ENCODE results near the gene QRFP. TPM values are rescaled to one million over a fixed set of nuclear protein-coding genes. Genes with fewer than 3 reads are reported as not detected.

The QRFP gene
- total RNA-seq, 1 experiment from 2014 or later: not detected

DNA sequence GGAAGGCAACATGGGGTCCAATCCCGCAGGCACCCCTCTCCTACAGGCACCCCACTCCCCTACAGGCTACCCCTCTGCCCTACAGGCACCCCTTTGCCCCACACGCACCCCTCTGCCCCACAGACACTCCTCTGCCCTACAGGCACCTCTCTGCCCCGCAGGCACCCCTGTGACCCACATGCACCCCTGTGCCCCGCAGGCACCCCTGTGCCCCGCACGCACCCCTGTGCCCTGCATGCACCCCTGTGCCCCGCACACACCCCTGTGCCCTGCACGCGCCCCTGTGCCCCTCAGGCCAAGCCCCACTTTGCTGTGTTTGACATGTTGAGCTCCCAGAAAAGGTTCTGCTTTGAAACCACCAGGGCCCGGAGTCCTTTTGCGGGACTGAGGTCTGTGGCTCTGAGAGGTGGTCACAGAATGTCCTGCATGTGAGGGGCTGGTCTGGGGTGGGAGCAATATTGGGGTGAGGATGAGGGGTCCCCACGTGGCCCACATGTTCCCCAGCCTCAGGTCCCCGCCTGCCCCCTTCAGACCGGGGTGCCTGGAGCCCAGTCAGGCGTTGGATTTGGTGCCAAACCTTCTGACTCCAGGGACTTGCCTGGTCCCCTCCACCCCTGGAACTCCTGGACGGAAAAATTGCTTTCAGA is 616 bp upstream of the QRFP start:
- DNase-seq (ENCODE audit: unreplicated experiment): no peak
- Mint-ChIP-seq H3K4me3 (ENCODE audit: unreplicated experiment) (no peak overlapping the region), H3K4me1 (ENCODE audit: insufficient read depth, unreplicated experiment) (no peaks in the 10 kb centered on the region), H3K27me3 (ENCODE audit: insufficient read depth, unreplicated experiment) (peaks cover 12% of the 10 kb centered on the region), H3K27ac (ENCODE audit: low read depth, unreplicated experiment) (no peak overlapping the region), H3K36me3 (ENCODE audit: insufficient read depth, unreplicated experiment) (peaks cover 20% of the 10 kb centered on the region), H3K9me3 (ENCODE audit: unreplicated experiment) (no peaks in the 10 kb centered on the region)
- CTCF ChIA-PET: interaction anchor here (0.7 kb wide), 2 partner anchors 149 to 285 kb away, joined by 3 to 5 read pairs; no protein-coding TSS in a partner anchor
- intact Hi-C loops (cut with micrococcal nuclease): no loop called here
- TF ChIP-seq, protein P1, sequence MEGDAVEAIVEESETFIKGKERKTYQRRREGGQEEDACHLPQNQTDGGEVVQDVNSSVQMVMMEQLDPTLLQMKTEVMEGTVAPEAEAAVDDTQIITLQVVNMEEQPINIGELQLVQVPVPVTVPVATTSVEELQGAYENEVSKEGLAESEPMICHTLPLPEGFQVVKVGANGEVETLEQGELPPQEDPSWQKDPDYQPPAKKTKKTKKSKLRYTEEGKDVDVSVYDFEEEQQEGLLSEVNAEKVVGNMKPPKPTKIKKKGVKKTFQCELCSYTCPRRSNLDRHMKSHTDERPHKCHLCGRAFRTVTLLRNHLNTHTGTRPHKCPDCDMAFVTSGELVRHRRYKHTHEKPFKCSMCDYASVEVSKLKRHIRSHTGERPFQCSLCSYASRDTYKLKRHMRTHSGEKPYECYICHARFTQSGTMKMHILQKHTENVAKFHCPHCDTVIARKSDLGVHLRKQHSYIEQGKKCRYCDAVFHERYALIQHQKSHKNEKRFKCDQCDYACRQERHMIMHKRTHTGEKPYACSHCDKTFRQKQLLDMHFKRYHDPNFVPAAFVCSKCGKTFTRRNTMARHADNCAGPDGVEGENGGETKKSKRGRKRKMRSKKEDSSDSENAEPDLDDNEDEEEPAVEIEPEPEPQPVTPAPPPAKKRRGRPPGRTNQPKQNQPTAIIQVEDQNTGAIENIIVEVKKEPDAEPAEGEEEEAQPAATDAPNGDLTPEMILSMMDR (IDR thresholded peaks at IDR 0.05; ENCODE audit: unreplicated experiment): no peak
- BruUV-seq (replicated peaks): no TSS peak
- POLR2A ChIA-PET: interaction anchor here (0.6 kb wide), 1 partner anchor 31 kb away, joined by 3 read pairs; no protein-coding TSS in a partner anchor

DNA sequence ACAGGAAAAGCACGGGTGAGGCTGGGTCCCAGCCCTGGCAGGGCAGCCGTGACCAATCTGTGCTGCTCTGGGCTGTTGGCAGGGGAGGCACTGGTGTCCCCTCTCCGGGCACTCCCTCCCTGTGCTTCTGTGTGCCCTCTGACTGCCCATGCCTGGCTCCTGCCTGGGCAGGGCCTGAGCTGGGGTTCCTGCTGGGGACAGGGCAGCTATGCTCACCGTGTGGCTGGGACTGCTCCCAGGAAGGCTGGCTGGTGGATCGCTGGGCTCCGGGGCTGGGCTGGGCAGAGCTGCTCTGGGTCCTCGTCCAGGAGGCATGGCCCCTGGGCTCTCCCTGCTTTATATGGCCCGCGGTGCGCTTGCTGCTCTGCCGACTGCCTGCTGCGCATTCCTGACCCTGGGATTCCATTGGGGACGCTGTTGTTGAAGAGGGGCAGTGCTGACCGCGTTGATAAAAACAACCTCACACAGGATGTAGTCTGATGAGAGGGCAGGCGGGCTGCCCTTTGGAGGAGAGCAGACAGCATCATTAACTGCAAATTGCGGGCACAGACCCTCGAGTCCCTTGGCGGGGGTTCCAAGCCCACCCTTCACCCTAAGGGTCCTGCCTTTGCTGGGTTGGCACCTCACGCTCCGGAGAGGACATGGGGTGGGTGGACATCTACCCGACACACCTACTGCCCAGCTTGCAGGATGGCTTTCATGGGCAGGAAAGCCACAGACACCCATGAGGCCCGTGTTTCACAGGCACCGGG is 955 bp downstream of the QRFP start:
- DNase-seq (ENCODE audit: unreplicated experiment): peak; percentile 3
- BruUV-seq (replicated peaks): no TSS peak
- Mint-ChIP-seq H3K36me3 (ENCODE audit: insufficient read depth, unreplicated experiment) (peaks cover 24% of the 10 kb centered on the region), H3K4me3 (ENCODE audit: unreplicated experiment) (no peak overlapping the region), H3K27ac (ENCODE audit: low read depth, unreplicated experiment) (peak overlapping the region; percentile 29), H3K9me3 (ENCODE audit: unreplicated experiment) (no peaks in the 10 kb centered on the region), H3K27me3 (ENCODE audit: insufficient read depth, unreplicated experiment) (peaks cover 7% of the 10 kb centered on the region), H3K4me1 (ENCODE audit: insufficient read depth, unreplicated experiment) (no peaks in the 10 kb centered on the region)
- ChIA-PET POLR2A (interaction anchor here (0.6 kb wide), 1 partner anchor 56 kb away, joined by 3 read pairs; no protein-coding TSS in a partner anchor), CTCF (interaction anchor here (0.5 to 2.2 kb wide), 3 partner anchors 151 to 184 kb away, joined by 3 to 7 read pairs (median 3); no protein-coding TSS in a partner anchor)
- TF ChIP-seq, protein P1 (IDR thresholded peaks at IDR 0.05; ENCODE audit: unreplicated experiment): no peak
- intact Hi-C loops (cut with micrococcal nuclease): loop anchor here (1.0 kb wide), 1 partner anchor 46 kb away; no protein-coding TSS in a partner anchor

DNA sequence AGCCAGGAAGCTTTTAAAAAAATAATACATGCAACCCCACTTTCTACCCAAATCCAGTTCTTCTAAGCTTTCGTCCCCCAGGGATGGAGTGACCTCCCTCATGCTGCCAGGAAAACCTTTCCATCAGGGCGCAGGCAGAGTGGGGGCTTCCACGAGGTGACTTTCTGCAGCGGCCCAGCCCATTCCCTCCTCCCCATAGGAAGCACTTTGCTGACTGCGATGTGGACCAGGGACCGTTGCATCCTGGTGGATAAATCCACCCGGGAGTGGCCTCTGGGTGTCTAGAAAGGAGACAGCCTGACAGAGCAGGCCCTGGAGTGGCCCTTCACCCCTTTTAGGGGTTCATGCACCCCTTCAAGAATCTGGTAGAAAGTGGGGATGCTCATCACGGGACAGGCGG is 1.6 kb downstream of the QRFP start:
- TF ChIP-seq, protein P1 (IDR thresholded peaks at IDR 0.05; ENCODE audit: unreplicated experiment): no peak
- POLR2A ChIA-PET: interaction anchor here (0.6 to 0.7 kb wide), 3 partner anchors 33 to 56 kb away, joined by 3 read pairs; no protein-coding TSS in a partner anchor
- intact Hi-C loops (cut with micrococcal nuclease): no loop called here
- CTCF ChIA-PET: interaction anchor here (0.6 to 2.2 kb wide), 4 partner anchors 29 to 159 kb away, joined by 3 to 7 read pairs (median 4); no protein-coding TSS in a partner anchor
- no peak for DNase-seq (ENCODE audit: unreplicated experiment)
- H3K27me3 Mint-ChIP-seq (ENCODE audit: insufficient read depth, unreplicated experiment): peaks cover under 1% of the 10 kb centered on the region
- no TSS peak for BruUV-seq (replicated peaks)
- no peaks in the 10 kb centered on the region for H3K9me3 Mint-ChIP-seq (ENCODE audit: unreplicated experiment)
- H3K4me3 Mint-ChIP-seq (ENCODE audit: unreplicated experiment): no peak overlapping the region
- peak overlapping the region; percentile 29 for H3K27ac Mint-ChIP-seq (ENCODE audit: low read depth, unreplicated experiment)
- H3K36me3 Mint-ChIP-seq (ENCODE audit: insufficient read depth, unreplicated experiment): peaks cover 28% of the 10 kb centered on the region
- no peaks in the 10 kb centered on the region for H3K4me1 Mint-ChIP-seq (ENCODE audit: insufficient read depth, unreplicated experiment)

DNA sequence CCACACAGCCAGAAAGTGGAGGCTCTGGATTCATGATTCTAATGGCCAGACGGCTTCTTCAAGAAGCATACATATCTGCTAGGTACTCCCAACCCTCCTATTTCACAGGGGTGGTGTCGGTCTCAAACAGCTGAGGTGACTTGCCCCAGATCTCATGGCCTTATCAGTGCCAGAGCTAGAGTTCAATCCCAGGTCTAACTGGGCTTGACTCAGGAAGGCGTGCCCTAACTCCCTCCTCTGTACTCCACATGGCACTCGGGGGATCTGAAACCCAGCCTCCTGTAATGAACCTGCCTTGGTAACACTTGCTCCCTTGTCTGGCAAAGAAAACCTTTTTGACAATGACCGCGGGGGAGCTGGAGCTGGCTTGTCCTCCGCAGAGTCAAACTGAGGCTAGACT is 2.1 kb downstream of the QRFP start:
- intact Hi-C loops (cut with micrococcal nuclease): no loop called here
- CTCF ChIA-PET: interaction anchor here (0.8 to 2.2 kb wide), 3 partner anchors 29 to 152 kb away, joined by 4 to 7 read pairs (median 5); no protein-coding TSS in a partner anchor
- POLR2A ChIA-PET: interaction anchor here (0.6 to 0.7 kb wide), 2 partner anchors 34 to 49 kb away, joined by 3 read pairs; no protein-coding TSS in a partner anchor

More for the DNA sequence above, 2.1 kb downstream of the QRFP start:
- H3K4me3 Mint-ChIP-seq (ENCODE audit: unreplicated experiment): no peak overlapping the region
- H3K9me3 Mint-ChIP-seq (ENCODE audit: unreplicated experiment): no peaks in the 10 kb centered on the region
- TF ChIP-seq, protein P1 (IDR thresholded peaks at IDR 0.05; ENCODE audit: unreplicated experiment): no peak
- no peaks in the 10 kb centered on the region for H3K27me3 Mint-ChIP-seq (ENCODE audit: insufficient read depth, unreplicated experiment)
- H3K27ac Mint-ChIP-seq (ENCODE audit: low read depth, unreplicated experiment): peak overlapping the region; percentile 29
- H3K36me3 Mint-ChIP-seq (ENCODE audit: insufficient read depth, unreplicated experiment): peaks cover 33% of the 10 kb centered on the region
- no TSS peak for BruUV-seq (replicated peaks)
- peak; percentile 2 for DNase-seq (ENCODE audit: unreplicated experiment)
- H3K4me1 Mint-ChIP-seq (ENCODE audit: insufficient read depth, unreplicated experiment): no peaks in the 10 kb centered on the region

Data from MCF 10A (cell line).